Ecto neural progenitor cell (in vitro differentiated cells): ENCODE data around the gene NCEH1.
"Not testable (repeated sequence)": the region's sequence is repeated elsewhere in the genome, so short reads cannot be mapped to it uniquely, and the experiment has no call there.

Experiments used
- DNase-seq: peaks from one replicate; pipeline ENCODE4 v3.0.0-alpha.2; 2018; ENCODE audit warnings: low spot score

The NCEH1 gene

GRCh38 chr3:172675441-172676193 lies 35.2 kb downstream of the NCEH1 start:
- DNase-seq: no peak

DNA sequence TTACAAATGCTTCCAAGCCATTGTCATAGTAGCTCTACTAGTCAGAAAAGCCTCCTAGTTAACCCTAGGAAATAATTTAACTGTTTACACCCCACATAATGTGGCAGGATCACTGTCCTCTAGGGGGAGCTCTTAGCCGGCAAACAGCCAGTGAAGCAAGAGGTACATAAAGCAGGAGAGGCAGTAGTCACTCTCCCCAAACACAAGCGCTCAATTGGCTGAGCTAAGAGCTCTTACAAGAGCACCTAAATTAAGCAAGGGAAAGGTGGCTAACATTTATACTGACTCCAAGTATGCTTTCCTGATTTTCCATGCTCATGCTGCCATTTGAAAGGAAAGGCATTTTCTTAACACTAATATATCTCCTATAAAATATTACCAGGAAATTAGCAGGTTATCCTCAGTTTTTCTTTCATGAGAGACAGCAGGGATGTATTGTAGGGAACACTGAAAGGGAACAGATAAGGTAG lies 37.6 kb downstream of the NCEH1 start:
- peak; percentile 60 for DNase-seq

GRCh38 chr3:172669021-172669420 lies 41.8 kb downstream of the NCEH1 start:
- DNase-seq: no peak

- peak; percentile 83 for DNase-seq
Measured at GRCh38 chr3:172666873-172667694, 43.8 kb downstream of the NCEH1 start.

DNA sequence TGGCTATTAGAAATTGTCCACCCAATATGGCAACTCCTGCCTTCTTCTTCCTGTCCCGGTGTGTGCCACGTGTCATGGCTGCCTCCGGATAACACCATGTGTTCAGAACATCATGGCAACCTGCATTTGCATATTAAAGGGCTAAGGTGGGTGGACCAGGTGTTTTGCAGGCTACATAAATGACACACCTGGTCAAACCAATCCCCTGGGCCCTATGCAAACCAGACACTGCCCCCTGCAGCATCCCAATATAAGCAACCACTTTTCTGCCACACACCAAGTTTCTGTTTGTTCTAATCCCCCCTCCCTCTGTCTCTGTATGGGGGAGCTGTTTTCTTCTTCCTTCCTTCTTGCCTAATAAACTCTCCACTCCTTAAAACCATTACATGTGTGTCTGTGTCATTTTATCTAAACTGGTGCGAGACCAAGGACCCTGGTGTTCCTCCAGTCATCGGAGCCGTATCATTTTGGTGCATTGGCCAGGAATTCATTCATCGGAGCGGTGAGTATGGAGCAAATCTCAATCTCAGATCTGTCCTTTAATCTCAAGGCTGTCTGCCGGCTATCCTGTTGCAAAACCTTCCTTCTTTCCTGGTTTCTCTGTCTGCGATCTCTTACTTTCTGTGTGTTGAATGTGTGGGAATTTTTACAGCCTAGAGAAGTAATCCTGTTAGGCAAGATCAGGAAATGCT lies 44.5 kb downstream of the NCEH1 start:
- DNase-seq: no peak

GRCh38 chr3:172665510-172665909 lies 45.4 kb downstream of the NCEH1 start:
- not testable (repeated sequence) for DNase-seq

- not testable (repeated sequence) for DNase-seq
Measured at GRCh38 chr3:172660421-172660820, 50.4 kb downstream of the NCEH1 start.

DNA sequence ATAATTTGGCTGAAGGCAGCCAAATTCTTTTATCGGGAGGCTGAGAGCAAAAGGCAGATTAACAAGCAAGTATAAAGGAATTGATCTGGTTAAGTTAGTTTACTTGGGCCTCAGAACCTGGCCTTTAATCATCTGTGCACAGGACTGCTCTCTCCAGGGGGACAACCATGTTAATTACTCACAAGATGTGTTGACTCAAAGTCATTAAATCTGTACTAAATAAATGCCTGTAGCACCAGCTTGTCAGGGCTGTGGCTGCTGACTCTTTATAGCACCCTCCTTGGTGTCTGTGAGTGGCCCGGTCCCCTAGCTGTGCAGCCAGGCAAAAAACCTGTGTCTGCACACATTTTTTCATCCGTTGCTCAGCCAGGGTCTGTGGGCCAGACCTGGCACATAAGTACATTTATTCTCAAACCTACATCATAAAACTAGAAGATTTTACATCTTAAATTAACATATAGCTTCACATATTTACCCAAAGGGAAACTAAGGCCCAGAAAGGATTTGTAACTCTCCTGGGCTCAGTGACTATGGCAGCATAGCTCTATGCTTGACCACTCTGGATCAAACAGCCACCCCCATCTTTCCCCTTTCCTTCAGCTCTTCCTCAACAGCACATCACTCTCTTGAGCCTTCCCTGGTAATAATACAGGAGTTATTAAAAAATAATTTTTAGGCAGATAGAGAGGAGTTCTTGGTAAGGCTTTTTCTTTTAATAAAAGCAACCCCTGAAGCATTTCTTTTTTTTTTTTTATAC lies 51.4 kb downstream of the NCEH1 start:
- DNase-seq: no peak

DNA sequence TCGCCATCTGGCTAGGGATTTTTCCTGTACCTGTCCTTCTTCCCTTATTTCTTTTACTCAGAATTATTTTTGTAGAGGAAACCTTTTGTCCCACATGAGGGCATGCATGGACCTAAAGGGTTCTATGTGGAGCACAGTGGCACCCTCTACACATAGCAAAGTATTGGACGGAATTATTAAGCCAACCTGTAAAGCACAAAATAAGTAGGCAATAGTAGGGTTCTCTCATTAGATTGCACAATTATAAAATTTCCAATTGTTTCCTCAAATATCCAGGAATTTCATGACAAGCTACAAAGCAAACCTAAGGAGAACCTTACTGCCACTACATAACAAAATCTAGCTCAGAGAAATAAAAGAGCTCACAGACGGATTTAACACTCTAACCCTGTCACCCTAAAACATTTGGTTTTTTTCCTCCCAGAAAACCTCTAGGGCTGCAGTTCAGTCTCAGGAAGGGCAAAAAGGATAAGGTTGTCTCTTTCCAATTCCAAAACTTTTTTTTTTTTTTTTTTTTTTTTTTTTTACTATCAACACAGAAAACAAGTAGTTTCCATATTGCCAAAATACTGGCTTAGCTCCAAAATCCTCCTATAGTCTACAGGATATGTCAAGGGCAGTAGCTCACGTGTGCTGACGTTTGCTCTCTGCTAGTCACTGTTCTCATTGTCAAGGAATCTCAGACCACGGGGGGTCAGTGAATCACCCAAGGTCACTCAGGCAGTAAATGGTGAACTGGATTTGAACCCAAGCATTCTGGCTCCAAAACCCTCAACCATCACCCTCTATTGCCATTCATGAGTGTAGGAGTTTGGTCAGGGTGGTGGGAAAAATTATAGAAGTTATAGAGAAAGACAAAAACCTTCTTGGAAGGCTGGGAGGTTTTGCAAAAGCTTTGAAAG lies 52.3 kb downstream of the NCEH1 start:
- DNase-seq: no peak

DNA sequence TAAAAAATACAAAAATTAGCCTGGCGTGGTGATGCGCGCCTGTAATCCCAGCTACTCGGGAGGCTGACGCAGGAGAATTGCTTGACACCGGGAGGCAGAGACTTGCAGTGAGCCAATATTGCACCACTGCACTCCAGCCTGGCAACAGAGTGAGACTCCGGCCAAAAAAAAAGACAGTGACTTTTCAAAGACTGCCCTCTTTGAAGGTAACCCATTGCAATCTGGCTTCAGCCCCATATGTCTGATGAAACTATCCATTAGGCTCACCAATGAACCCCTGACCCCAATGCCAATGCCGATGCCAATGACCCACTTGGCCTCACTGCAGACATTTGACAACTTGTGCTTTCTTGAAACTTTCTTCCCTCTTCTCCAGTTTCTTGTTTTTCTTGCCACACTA lies 54.3 kb downstream of the NCEH1 start:
- DNase-seq: no peak

GRCh38 chr3:172655388-172655787 lies 55.5 kb downstream of the NCEH1 start:
- DNase-seq: no peak

GRCh38 chr3:172654470-172654869 lies 56.4 kb downstream of the NCEH1 start:
- DNase-seq: no peak

DNA sequence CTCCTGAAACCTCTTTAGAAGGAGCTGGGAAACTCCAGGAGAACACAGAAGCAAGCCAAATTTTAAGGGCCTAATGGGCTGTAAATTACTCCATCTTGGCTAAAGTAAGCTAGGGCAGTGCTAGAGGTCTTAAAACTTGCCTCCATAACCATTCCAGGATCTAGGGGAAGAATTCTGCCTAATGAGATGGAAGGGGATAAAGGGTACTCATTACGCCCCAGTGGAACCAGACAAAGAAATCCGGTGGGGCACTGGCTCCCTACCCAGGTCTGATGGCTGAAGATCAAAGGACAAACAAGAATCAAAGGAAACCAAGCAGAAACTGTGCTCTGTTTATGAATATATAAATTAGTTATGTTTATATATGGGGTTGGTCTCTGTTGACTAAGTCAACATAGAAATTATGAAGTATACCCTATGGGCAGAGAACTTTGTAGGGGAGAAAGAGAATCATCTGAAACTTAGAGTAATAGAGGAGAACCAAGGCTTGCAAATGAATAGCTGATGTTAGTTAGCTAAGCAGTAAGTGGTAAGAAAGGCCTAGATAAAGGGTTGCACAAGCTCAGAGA lies 57.8 kb downstream of the NCEH1 start:
- DNase-seq: no peak

GRCh38 chr3:172651936-172652625 lies 58.8 kb downstream of the NCEH1 start:
- DNase-seq: no peak

DNA sequence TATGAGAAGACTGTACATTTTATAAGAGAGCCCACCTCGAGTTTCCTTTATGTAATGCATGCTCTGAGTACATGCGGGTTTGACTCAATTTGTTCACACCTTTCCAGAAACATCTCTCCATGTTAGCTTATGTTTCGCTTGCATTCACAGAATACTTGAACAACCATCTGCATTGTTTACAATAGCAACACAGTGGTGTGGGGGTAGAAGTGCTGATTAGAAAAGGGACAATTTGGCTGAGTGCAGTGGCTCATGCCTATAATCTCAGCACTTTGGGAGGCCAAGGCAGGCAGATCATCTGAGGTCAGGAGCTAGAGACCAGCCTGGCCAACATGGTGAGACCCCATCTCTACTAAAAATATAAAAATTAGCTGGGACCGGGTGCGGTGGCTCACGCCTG lies 60.9 kb downstream of the NCEH1 start:
- no peak for DNase-seq

GRCh38 chr3:172648747-172649146 lies 62.1 kb downstream of the NCEH1 start:
- DNase-seq: no peak

GRCh38 chr3:172647823-172648222 lies 63.0 kb downstream of the NCEH1 start:
- no peak for DNase-seq

DNA sequence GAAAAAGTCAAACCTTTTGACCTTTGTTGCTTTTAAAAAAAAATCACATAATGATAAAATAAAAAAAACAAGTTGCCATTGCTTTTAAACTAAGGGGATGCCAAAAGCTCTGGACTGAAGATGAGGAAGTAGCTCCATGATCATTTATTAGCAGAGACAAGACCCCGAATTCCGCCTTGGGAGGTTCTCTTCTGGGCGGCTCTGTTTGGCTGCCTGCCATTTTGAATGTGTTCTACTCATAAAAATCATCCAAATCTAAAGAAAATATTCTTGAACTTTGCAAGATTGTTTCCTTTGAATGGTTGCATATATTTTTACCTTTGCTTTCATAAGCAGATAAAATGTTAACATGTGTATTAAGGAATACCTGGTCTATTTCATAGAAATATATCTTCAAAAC lies 63.8 kb downstream of the NCEH1 start:
- no peak for DNase-seq

DNA sequence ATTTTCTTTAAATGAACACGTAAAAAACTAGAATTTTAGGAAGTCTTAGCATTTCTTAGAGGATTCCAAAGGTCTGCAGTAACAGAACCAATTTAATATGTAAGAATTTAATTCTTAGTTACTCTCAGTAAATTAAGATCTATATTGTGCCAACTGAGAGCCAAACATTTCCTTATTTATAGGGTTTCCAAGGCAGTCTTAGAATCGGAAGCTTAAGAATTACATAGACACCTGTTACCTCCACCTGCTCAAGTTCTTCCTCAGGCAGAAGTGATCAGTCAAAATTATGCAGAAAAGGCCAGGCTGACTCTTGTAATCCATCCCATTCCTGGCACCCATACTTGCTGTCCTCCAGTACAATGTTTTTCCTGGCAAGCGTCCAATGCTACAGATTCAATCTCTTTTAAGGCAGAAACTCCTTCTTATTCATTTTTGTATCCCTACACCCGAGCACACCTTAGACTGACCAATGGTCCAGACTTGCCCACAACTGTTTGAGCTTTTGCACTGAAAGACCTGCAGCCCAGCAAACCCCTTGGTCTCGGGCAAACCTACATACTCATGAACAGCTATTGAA lies 64.3 kb downstream of the NCEH1 start:
- DNase-seq: no peak

DNA sequence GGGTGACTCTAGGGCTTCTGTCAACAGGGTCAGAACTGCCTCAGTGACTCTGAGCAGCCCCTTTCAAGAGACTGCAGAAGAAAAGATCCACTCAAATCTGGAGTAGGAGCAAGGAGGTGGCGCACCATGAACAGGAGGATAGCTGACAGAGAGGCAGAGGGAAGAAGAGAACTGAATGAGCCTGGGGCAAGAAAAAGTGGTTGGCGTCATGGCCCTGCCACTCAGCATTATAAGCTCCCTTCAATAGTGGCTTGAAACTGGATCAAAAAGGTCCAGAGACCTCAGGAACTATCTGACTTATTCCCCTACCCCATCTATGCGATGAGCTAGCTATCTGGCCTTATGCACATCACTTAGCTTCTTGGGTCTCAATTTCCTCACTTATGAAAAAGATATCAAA lies 66.6 kb downstream of the NCEH1 start:
- no peak for DNase-seq
